22Rv1 (cell line): ENCODE data around the gene THAP2.
"Not testable (repeated sequence)": the region's sequence is repeated elsewhere in the genome, so short reads cannot be mapped to it uniquely, and the experiment has no call there.

Experiments used
- CTCF ChIP-seq: fragments of 450-650 bp; IDR thresholded peaks from 2 replicates; pipeline ENCODE4 v1.5.1; 2017; ENCODE audit warnings: mild to moderate bottlenecking
- ZFX ChIP-seq: fragments of 450-650 bp; IDR thresholded peaks from 2 replicates; pipeline ENCODE4 v1.6.1; 2017; ENCODE audit warnings: antibody characterized with exemption, borderline replicate concordance

DNA sequence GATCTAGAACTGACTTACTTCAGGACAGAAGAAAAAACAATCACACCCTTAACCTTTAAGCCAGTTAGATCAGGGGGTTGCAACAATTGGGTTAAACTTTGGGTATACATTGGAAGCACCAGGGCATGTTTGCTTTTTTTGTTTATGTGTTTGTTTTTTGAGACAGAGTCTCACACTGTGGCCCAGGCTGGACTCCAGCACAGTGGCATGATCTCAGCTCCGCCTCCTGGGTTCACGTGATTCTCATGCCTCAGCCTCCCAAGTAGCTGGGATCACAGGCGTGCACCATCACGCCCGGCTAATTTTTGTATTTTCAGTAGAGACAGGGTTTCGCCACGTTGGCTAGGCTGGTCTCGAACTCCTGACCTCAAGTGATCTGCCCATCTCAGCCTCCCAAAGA lies 38.1 kb downstream of the THAP2 start:
- not testable (repeated sequence) for TF ChIP-seq CTCF, ZFX
